Keratinocyte (primary cell): ENCODE results near the gene RALGAPA2.

Experiments
- EZH2 ChIP-seq: IDR thresholded peaks from one replicate; pipeline ENCODE4 v1.6.1; 2012; ENCODE audit warnings: inconsistent platforms, mild to moderate bottlenecking, low read length, moderate library complexity
- TF ChIP-seq, protein P1 (sequence below), 3 experiments: IDR thresholded peaks in 1 of 3; conservative IDR thresholded peaks in 1 of 3; optimal IDR thresholded peaks in 1 of 3; 2 replicates in 2 of 3; 3 replicates in 1 of 3; pipeline versions ENCODE3 to v1.5.1; 2011; ENCODE audit warnings: low read length in 3 of 3, mild to moderate bottlenecking in 3 of 3, moderate library complexity in 2 of 3, control low read depth in 1 of 3, inconsistent platforms in 1 of 3; ENCODE audit not compliant: insufficient read depth in 2 of 3; ENCODE audit errors: extremely low read depth in 1 of 3

GRCh38 chr20:20525214-20525613 is 187.2 kb downstream of the RALGAPA2 start:
- TF ChIP-seq, protein P1, sequence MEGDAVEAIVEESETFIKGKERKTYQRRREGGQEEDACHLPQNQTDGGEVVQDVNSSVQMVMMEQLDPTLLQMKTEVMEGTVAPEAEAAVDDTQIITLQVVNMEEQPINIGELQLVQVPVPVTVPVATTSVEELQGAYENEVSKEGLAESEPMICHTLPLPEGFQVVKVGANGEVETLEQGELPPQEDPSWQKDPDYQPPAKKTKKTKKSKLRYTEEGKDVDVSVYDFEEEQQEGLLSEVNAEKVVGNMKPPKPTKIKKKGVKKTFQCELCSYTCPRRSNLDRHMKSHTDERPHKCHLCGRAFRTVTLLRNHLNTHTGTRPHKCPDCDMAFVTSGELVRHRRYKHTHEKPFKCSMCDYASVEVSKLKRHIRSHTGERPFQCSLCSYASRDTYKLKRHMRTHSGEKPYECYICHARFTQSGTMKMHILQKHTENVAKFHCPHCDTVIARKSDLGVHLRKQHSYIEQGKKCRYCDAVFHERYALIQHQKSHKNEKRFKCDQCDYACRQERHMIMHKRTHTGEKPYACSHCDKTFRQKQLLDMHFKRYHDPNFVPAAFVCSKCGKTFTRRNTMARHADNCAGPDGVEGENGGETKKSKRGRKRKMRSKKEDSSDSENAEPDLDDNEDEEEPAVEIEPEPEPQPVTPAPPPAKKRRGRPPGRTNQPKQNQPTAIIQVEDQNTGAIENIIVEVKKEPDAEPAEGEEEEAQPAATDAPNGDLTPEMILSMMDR (optimal IDR thresholded peaks at IDR 0.05 in 1 of 3, IDR thresholded peaks at IDR 0.05 in 1 of 3, conservative IDR thresholded peaks at IDR 0.05 in 1 of 3; ENCODE audit: extremely low read depth in 1 of 3, insufficient read depth in 2 of 3, low read length in 3 of 3) = no peak
- TF ChIP-seq EZH2 = no peak
